ENCODE data around the gene S100Z. TPM values are rescaled to one million over a fixed set of nuclear protein-coding genes. Genes with fewer than 3 reads are reported as not detected.

Gene S100Z
- total and polyA plus RNA-seq, 11 donors: 0.29 to 0.59 TPM; not detected in 9

GRCh38 chr5:76836181-76836580 is 13.6 kb upstream of the S100Z start:
- Histone ChIP-seq H3K4me1 (peaks cover 0 to 2% (median 0%) of the 10 kb centered on the region in 12 donors), H3K4me3 (no peak overlapping the region), H3K36me3 (peaks cover 0 to 12% (median 0%) of the 10 kb centered on the region in 9 donors), H3K27ac (no peak overlapping the region), H3K9me3 (no peaks in the 10 kb centered on the region), H3K27me3 (no peaks in the 10 kb centered on the region)
- DNase-seq (no peak), ATAC-seq (no peak)
- WGBS, 4 donors: 86 to 89% (median 88%) methylated on average over 2 of the region's 2 CpGs
- no peak for TF ChIP-seq POLR2A (IDR thresholded peaks at IDR 0.05)
- TF ChIP-seq, protein P1, sequence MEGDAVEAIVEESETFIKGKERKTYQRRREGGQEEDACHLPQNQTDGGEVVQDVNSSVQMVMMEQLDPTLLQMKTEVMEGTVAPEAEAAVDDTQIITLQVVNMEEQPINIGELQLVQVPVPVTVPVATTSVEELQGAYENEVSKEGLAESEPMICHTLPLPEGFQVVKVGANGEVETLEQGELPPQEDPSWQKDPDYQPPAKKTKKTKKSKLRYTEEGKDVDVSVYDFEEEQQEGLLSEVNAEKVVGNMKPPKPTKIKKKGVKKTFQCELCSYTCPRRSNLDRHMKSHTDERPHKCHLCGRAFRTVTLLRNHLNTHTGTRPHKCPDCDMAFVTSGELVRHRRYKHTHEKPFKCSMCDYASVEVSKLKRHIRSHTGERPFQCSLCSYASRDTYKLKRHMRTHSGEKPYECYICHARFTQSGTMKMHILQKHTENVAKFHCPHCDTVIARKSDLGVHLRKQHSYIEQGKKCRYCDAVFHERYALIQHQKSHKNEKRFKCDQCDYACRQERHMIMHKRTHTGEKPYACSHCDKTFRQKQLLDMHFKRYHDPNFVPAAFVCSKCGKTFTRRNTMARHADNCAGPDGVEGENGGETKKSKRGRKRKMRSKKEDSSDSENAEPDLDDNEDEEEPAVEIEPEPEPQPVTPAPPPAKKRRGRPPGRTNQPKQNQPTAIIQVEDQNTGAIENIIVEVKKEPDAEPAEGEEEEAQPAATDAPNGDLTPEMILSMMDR (IDR thresholded peaks at IDR 0.05): no peak
- intact Hi-C loops (cut with DNase I): no loop called here

GRCh38 chr5:76836585-76836984 is 13.2 kb upstream of the S100Z start:
- Histone ChIP-seq H3K27me3 (no peaks in the 10 kb centered on the region), H3K9me3 (no peaks in the 10 kb centered on the region), H3K4me3 (no peak overlapping the region), H3K36me3 (peaks cover 0 to 12% (median 0%) of the 10 kb centered on the region in 9 donors), H3K4me1 (no peaks in the 10 kb centered on the region), H3K27ac (no peak overlapping the region)
- ATAC-seq (no peak), DNase-seq (no peak)
- intact Hi-C loops (cut with DNase I): no loop called here
- TF ChIP-seq, protein P1 (IDR thresholded peaks at IDR 0.05): no peak
- TF ChIP-seq POLR2A (IDR thresholded peaks at IDR 0.05): no peak
- 85 to 92% (median 87%) methylated on average over 4 of the region's 4 CpGs for WGBS, 4 donors

DNA sequence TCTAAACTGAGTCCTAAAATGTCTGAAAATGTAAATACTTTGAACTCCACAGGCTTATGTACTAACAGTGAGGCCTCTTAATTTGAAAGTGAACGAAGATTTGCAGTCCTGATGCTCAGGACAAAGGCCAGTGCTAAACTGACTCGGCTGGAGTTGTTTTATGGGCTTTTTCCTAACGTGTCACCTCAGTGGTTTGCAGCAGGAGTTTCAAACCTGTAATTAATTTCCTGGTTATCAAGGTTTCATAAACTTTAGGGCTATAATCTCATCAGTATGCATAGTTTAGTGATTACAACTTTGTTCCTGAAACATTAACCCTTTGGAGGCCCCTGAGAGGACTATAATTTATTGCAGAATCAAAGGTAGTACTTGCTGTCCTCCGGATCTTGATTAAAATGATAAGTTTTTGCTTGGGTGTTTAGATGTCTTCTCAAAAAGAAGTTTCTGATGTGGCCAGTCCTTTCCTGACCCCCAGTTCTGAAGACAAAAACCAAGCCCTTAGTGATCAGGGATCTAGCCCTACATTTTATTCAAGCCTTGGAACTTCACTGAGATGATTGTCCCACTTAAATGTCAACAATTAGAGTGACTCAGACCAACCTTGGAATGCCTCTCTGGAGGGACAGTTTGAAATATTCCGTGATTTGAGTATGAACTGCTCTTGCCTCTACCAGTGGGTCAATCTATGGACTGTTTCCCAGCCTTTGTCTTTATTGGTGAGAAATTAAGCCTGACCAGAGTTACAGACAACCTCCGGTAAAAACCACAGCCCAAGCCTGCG is 11.1 kb upstream of the S100Z start:
- 77 to 81% (median 80%) methylated on average over 7 of the region's 7 CpGs for WGBS, 4 donors
- H3K36me3 ChIP-seq: peaks cover 0 to 7% (median 0%) of the 10 kb centered on the region in 9 donors

GRCh38 chr5:76841361-76841760 is 8.5 kb upstream of the S100Z start:
- 83 to 91% (median 87%) methylated on average over 3 of the region's 3 CpGs for WGBS, 4 donors
- Histone ChIP-seq H3K27me3 (no peaks in the 10 kb centered on the region), H3K4me1 (no peaks in the 10 kb centered on the region), H3K27ac (no peak overlapping the region), H3K36me3 (no peaks in the 10 kb centered on the region), H3K4me3 (no peak overlapping the region), H3K9me3 (no peaks in the 10 kb centered on the region)
- DNase-seq (no peak), ATAC-seq (no peak)
- intact Hi-C loops (cut with DNase I): no loop called here
- TF ChIP-seq POLR2A (IDR thresholded peaks at IDR 0.05): no peak
- TF ChIP-seq, protein P1 (IDR thresholded peaks at IDR 0.05): no peak

More for the DNA sequence above, 11.1 kb upstream of the S100Z start:
- Histone ChIP-seq H3K4me3 (no peak overlapping the region), H3K27me3 (no peaks in the 10 kb centered on the region), H3K9me3 (no peaks in the 10 kb centered on the region), H3K27ac (no peak overlapping the region), H3K4me1 (no peaks in the 10 kb centered on the region)
- no peak for DNase-seq
- intact Hi-C loops (cut with DNase I): no loop called here
- ATAC-seq: no peak
- TF ChIP-seq, protein P1 (IDR thresholded peaks at IDR 0.05): no peak
- TF ChIP-seq POLR2A (IDR thresholded peaks at IDR 0.05): no peak

Measured in heart left ventricle (tissue), 16 donors.